HUES48 (cell line): ENCODE results near the gene GRK3.

Source experiments
- H3K27ac ChIP-seq: one replicate; pipeline ENCODE4 v1.7.0; 2013; ENCODE audit warnings: low read depth, low read length, inconsistent platforms
- H3K27me3 ChIP-seq: 2 replicates; pipeline ENCODE4 v1.6.1; 2013; ENCODE audit warnings: mild to moderate bottlenecking, low read length; ENCODE audit not compliant: control insufficient read depth, insufficient read depth
- H3K36me3 ChIP-seq: 2 replicates; pipeline ENCODE4 v1.6.1; 2013; ENCODE audit warnings: low read length; ENCODE audit not compliant: control insufficient read depth, insufficient read depth
- H3K4me1 ChIP-seq: 2 replicates; pipeline ENCODE4 v1.6.1; 2013; ENCODE audit warnings: mild to moderate bottlenecking, low read length; ENCODE audit not compliant: control insufficient read depth, insufficient read depth
- H3K4me3 ChIP-seq: 2 replicates; pipeline ENCODE4 v1.5.1; 2013; ENCODE audit warnings: mild to moderate bottlenecking, low read depth, low read length
- H3K9ac ChIP-seq: 2 replicates; pipeline ENCODE4 v1.6.1; 2013; ENCODE audit warnings: mild to moderate bottlenecking, low read depth, low read length, moderate library complexity
- H3K9me3 ChIP-seq: 2 replicates; pipeline ENCODE4 v1.6.1; 2013; ENCODE audit warnings: low read length; ENCODE audit not compliant: control insufficient read depth, insufficient read depth

The GRK3 gene

DNA sequence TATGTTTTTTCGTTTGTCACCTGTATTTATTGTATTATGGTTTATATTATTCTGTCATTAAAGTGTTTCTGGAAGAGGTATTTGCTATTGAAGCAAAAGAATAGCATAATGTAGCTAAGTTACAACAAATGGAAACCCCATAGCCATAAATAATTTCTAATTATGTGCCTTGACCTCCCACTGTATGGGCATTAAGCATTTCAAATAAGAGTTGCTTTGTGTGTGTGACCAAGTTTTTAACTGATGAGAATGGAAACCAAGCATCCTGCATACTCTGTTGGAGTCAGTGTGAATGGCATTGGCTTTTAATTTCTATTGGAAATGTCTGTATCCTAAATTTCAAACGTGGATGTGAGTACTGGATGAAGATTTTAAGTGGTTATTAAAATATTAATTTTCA is 115.6 kb downstream of the GRK3 start:
- Histone ChIP-seq H3K9ac (no peak overlapping the region), H3K9me3 (no peaks in the 10 kb centered on the region), H3K4me1 (peaks cover 3% of the 10 kb centered on the region), H3K27me3 (no peaks in the 10 kb centered on the region), H3K36me3 (peaks cover 14% of the 10 kb centered on the region), H3K4me3 (no peak overlapping the region), H3K27ac (no peak overlapping the region)

DNA sequence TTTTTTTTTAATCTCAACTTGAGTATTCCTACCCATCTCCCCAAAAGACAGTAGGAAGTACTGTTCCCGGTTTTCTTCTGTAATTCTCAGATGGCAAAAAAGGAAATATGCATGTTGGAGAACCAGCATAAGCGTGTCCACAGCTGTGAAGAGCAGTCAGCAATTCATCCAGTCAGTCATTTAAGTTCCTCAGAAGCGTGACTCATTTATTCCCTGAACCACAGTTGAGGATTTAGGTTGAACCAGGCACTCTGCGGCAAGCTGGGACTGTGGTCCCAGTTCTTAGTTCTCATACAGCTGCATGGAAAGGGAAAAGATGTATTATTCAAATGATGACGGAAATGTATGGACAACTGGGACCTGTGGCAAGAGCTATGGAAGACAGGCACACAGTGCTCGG is 116.5 kb downstream of the GRK3 start:
- Histone ChIP-seq H3K9ac (no peak overlapping the region), H3K36me3 (peaks cover 15% of the 10 kb centered on the region), H3K4me1 (no peaks in the 10 kb centered on the region), H3K4me3 (no peak overlapping the region), H3K27ac (no peak overlapping the region), H3K27me3 (no peaks in the 10 kb centered on the region), H3K9me3 (no peaks in the 10 kb centered on the region)

DNA sequence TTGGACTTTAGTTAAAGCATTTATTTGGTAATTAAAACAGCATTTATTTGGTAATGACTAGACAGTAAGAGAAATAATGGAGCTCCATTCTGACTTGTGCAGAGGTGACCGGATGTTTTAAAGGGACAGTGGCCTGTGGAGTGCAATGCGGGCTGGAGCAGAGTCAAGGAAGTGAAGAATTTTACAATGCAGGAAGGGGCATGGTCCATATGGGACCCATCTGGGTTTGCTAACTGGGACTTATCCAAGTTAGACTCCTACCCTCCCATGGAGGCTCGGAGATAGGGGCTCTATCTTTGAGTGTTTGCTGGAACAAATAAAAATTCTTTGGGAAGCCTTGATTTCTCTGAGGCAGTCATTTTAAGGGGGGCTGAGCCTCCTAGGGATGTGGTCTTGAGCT is 117.6 kb downstream of the GRK3 start:
- Histone ChIP-seq H3K27me3 (no peaks in the 10 kb centered on the region), H3K4me3 (no peak overlapping the region), H3K9ac (no peak overlapping the region), H3K9me3 (no peaks in the 10 kb centered on the region), H3K4me1 (no peaks in the 10 kb centered on the region), H3K27ac (no peak overlapping the region), H3K36me3 (peaks cover 15% of the 10 kb centered on the region)

DNA sequence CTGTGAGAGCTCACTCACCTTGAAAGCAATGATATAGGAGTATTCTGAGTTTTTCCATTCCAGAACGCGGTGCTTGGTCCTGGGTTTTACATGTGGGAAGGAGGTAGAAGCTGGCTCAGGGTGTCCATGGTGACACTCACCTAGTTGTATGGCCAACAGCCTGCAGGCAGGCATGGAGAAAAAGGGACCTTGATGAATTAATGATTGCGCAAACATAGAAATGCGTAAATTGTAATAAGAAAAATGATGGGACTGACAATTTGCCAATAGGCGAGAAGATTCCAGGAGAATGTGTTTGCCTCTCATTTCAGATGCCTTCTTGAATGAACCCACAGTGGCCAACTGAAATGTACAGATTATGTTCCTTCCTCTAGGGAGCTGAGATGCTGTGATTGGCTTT is 124.2 kb downstream of the GRK3 start:
- Histone ChIP-seq H3K27ac (no peak overlapping the region), H3K4me3 (no peak overlapping the region), H3K36me3 (peaks cover 38% of the 10 kb centered on the region), H3K9ac (no peak overlapping the region), H3K4me1 (peaks cover 3% of the 10 kb centered on the region; the same call in 1 of the 2 replicates), H3K9me3 (no peaks in the 10 kb centered on the region), H3K27me3 (no peaks in the 10 kb centered on the region)

DNA sequence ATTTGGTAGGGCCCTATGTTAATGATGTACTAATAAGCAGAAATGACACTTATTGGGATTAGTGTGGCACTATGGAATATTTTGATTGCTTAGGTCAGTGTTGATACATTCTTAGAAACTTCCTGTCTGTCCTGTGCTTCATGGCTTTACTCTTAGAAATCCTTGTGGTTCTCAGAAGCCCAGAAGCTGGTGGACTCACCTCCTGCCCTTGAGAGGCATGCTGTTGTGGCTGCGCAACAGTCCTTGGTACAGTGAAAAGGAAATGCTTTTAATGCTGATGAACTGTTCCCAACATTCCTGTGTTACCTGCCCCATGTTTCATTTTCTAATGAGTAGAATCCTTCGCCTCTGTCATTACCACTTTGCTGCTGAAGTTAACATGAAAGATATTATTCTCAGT is 125.2 kb downstream of the GRK3 start:
- Histone ChIP-seq H3K27ac (no peak overlapping the region), H3K4me1 (peaks cover 3% of the 10 kb centered on the region; the same call in 1 of the 2 replicates), H3K9me3 (no peaks in the 10 kb centered on the region), H3K36me3 (peaks cover 38% of the 10 kb centered on the region), H3K4me3 (no peak overlapping the region), H3K27me3 (no peaks in the 10 kb centered on the region), H3K9ac (no peak overlapping the region)

DNA sequence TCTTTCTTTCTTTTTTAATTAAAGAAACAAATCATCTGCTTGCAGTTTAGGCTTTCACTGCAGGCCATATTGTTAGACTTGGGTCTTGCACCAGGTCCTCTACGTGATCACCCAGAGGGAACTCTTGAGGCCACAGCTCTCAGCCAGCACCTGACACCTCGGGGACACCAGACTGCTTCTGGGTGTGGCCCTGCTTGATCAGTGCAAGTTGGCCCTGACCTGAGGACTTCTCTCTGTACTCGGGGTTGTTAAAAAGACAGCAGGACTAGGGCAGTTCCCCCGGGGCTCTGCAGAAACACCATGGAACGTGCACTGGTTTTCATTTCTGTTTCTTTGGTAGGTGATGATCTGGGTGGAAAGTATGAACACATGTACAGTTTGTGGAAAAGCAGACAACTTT is 126.3 kb downstream of the GRK3 start:
- Histone ChIP-seq H3K9me3 (no peaks in the 10 kb centered on the region), H3K4me1 (peaks cover 3% of the 10 kb centered on the region; the same call in 1 of the 2 replicates), H3K4me3 (no peak overlapping the region), H3K27me3 (no peaks in the 10 kb centered on the region), H3K9ac (no peak overlapping the region), H3K36me3 (peaks cover 43% of the 10 kb centered on the region), H3K27ac (no peak overlapping the region)

DNA sequence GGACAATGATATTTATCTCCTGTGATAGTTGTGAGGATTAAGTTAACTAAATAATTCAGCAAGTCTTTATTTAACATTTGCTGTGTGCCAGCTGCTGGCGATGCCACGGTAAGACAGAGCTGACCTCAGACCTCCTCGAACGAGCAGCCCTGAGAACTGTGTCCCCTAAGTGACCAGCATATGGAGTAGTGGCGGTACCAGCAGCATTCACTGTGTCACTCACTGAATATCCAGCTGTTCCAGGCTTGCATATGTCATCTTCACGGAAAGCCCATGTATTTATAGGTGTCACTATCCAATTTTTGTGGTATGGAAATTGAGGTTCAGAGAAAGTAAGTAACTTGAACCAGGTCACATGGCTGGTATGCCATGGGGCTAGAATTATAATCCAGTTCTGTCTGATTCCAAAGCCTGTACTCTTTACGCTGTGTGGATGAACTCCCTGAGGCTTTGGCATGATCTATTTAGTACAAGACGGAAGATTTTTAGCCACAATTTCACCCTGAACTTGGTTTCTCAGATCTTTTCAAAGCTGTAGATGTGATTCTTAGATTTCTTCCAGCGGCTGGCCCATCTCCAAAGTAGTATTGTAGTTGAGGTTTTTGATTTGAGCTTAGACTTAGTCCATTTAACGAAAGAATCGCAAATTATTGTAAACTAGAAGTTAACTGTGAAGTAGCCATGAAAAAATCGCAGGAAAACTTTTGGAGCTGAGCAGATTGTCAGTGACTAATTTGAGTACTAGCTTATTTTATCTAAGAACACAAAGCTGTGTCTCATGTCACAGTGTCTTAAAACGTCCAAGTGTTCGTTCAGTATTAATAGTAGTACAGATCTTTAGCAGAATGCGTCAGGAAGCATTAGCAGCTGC is 128.2 kb downstream of the GRK3 start:
- peaks cover 3% of the 10 kb centered on the region; the same call in 1 of the 2 replicates for H3K4me1 ChIP-seq
- no peaks in the 10 kb centered on the region for H3K9me3 ChIP-seq
- H3K27ac ChIP-seq = no peak overlapping the region
- no peak overlapping the region for H3K9ac ChIP-seq
- H3K27me3 ChIP-seq = no peaks in the 10 kb centered on the region
- H3K4me3 ChIP-seq = no peak overlapping the region
- H3K36me3 ChIP-seq = peaks cover 48% of the 10 kb centered on the region

DNA sequence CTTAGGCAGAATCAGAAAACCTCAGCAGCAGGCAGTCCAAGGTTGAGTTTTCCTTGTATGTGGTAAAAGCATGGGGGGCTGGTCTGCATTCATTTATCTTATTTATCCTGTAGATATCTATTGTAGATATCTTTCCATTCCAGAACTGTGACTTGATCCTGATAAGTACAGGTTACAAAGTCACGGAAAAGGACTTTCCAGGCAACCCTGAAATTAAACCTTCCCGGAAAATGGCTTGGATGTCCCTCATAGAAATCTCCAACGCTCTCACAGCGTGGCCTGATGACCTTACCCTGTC is 128.7 kb downstream of the GRK3 start:
- Histone ChIP-seq H3K4me3 (no peak overlapping the region), H3K9me3 (no peaks in the 10 kb centered on the region), H3K36me3 (peaks cover 46% of the 10 kb centered on the region)

DNA sequence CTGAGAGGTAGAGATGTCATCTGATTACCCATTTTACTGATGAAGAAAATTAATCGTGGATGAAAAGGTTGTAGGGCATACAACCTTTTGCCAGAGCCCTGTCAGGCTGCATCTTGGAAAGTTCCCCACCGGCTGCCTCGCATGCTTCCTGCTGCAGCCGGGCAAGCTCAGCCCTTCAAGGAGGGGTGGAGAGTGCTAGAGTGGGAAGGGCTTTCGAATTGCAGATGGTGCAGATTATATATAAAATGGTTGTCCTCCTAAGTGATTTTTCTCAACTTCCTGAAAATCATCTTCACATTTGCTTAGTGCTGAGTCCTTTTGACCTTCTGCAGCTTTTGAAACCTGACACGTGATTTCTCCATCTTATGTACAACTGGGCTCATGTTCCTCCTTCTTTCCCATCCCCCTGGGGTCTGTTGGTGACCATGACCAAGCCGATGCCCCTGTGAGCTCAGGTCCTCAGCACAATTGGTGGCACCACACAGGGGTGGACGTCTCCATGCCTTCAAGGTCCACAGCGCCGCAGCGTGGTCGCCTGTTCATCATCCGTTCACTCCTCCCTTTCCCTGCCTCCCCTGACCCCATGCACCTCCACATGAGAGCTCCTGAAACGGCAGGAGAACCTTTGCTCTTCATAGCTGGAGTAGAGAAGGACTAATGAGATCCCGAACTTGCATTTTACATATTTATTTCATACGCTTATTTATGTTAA is 129.9 kb downstream of the GRK3 start:
- Histone ChIP-seq H3K27ac (no peak overlapping the region), H3K4me1 (0 out of 2 replicates have a peak, but pooled peaks cover under 1% of the 10 kb centered on the region), H3K9me3 (no peaks in the 10 kb centered on the region), H3K36me3 (peaks cover 46% of the 10 kb centered on the region), H3K27me3 (no peaks in the 10 kb centered on the region), H3K4me3 (no peak overlapping the region), H3K9ac (no peak overlapping the region)

More for the DNA sequence above, 128.7 kb downstream of the GRK3 start:
- Histone ChIP-seq H3K27me3 (no peaks in the 10 kb centered on the region), H3K4me1 (peaks cover 3% of the 10 kb centered on the region; the same call in 1 of the 2 replicates), H3K9ac (no peak overlapping the region), H3K27ac (no peak overlapping the region)

DNA sequence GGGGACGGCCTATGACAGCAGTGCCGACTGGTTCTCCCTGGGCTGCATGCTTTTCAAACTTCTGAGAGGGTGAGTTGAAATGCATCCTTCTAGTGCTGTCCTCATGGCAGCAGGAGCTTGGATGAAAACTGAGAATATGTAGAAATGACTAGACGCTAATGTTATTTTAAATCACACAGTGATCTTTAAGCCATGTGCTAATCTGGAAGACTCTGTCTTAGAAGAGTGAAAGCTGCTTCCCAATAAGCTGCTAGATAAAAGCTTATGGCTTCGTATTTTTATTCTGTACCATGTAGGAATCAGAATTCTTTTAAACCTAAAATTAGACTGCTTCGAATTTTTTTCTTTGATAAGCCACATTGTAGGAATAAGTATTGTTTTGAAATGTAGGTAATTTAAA is 130.7 kb downstream of the GRK3 start:
- H3K4me1 ChIP-seq = no peaks in the 10 kb centered on the region
- no peak overlapping the region for H3K9ac ChIP-seq
- no peaks in the 10 kb centered on the region for H3K27me3 ChIP-seq
- no peaks in the 10 kb centered on the region for H3K9me3 ChIP-seq
- H3K36me3 ChIP-seq = peaks cover 39% of the 10 kb centered on the region
- no peak overlapping the region for H3K4me3 ChIP-seq
- no peak overlapping the region for H3K27ac ChIP-seq

DNA sequence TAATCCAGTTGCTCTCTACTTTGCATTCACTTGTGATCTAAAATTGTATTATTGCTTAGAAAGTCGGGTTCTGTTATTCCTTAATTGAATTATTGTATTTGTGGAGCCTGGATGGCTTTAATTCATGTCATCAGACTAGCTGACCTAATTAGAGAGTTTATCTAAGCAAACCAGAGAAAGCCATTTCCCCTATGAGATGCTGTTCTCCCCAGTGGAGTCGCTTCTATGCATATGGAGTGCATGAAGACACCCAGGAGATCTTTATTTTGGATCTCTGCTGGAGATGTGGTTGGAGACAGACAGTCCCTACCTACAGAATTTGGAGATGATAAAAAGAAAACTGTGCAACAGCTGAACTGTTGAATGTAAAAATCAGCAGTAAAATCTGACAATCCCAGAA is 132.3 kb downstream of the GRK3 start:
- Histone ChIP-seq H3K27ac (no peak overlapping the region), H3K9me3 (no peaks in the 10 kb centered on the region), H3K36me3 (peaks cover 26% of the 10 kb centered on the region), H3K9ac (no peak overlapping the region), H3K27me3 (no peaks in the 10 kb centered on the region), H3K4me3 (no peak overlapping the region), H3K4me1 (no peaks in the 10 kb centered on the region)
